ENCODE results near the gene MYOC.
"Not testable (repeated sequence)": the region's sequence is repeated elsewhere in the genome, so short reads cannot be mapped to it uniquely, and the experiment has no call there.

The MYOC gene

GRCh38 chr1:171652234-171652822, at the start of gene MYOC:
Gene MYOC (minus strand): TSS chr1:171652688. CDS start chr1:171652611, 77 bp downstream.
- DNase-seq (ENCODE audit: low read depth), result no peak
- no peak for TF ChIP-seq CTCF (IDR thresholded peaks at IDR 0.05; ENCODE audit: insufficient read depth, low read depth, low read length, missing control alignments)

DNA sequence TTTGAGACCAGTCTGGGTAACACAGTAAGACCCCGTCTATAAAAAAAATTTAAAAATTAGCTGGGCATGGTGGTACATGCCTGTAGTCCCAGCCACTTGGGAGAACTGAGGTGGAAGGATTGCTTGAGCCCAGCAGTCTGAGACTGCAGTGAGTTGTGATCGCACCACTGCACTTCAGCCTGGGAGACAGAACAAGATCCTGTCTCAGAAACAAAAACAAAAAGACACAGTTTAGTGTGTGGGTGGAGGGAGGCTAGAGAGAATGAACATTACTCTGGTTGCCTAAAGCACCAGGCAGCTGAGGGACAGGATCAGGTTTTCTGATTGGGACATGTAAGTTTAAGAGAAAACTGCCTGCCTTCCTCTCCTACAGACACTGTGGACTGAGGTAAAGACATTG, 47.0 kb upstream of the MYOC start:
- TF ChIP-seq CTCF (IDR thresholded peaks at IDR 0.05; ENCODE audit: insufficient read depth, low read depth, low read length, missing control alignments), result no peak

More at GRCh38 chr1:171652234-171652822, at the start of gene MYOC:
- H3K4me3 ChIP-seq (ENCODE audit: low read depth, low read length), result no peak within 1 kb of the TSS

DNA sequence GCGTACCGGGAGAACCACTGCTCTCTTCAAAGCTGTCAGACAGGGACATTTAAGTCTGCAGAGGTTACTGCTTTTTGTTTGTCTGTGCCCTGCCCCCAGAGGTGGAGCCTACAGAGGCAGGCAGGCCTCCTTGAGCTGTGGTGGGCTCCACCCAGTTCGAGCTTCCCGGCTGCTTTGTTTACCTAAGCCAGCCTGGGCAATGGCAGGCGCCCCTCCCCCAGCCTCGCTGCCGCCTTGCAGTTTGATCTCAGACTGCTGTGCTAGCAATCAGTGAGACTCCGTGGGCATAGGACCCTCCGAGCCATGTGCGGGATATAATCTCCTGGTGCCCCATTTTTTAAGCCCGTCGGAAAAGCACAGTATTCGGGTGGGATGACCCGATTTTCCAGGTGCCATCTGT, 43.3 kb upstream of the MYOC start:
- H3K4me3 ChIP-seq (ENCODE audit: low read depth, low read length); DNase-seq (ENCODE audit: low read depth): not testable (repeated sequence)

More for the DNA sequence above, 47.0 kb upstream of the MYOC start:
- H3K4me3 ChIP-seq (ENCODE audit: low read depth, low read length), result no peak overlapping the region
- DNase-seq (ENCODE audit: low read depth), result no peak

GRCh38 chr1:171693541-171693940, 41.1 kb upstream of the MYOC start:
- not testable (repeated sequence) for H3K4me3 ChIP-seq (ENCODE audit: low read depth, low read length); DNase-seq (ENCODE audit: low read depth)

- TF ChIP-seq CTCF (IDR thresholded peaks at IDR 0.05; ENCODE audit: insufficient read depth, low read depth, low read length, missing control alignments), result no peak
- DNase-seq (ENCODE audit: low read depth), result no peak
- H3K4me3 ChIP-seq (ENCODE audit: low read depth, low read length), result no peak overlapping the region
Observed at GRCh38 chr1:171683870-171684269, 31.4 kb upstream of the MYOC start.

DNA sequence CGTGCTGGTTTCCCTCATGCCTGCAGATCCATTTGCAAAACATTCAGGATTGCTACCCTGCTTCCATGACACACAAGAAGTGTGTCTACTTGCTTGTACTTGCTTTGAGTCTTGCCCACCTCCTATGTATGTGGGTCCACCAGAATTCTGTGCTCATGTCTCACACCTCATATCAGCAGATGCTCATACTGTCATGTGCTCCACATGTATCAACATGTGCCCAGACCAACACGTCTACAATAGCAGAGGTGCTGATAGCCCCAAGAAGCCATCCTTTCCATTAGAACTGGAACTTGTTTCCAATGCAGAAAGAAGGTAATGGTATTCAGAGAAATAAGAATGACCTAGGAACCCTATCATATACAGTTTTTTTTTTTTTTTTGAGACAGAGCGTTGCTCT, 27.9 kb upstream of the MYOC start:
- no peak overlapping the region for H3K4me3 ChIP-seq (ENCODE audit: low read depth, low read length)
- no peak for TF ChIP-seq CTCF (IDR thresholded peaks at IDR 0.05; ENCODE audit: insufficient read depth, low read depth, low read length, missing control alignments)
- DNase-seq (ENCODE audit: low read depth), result no peak

DNA sequence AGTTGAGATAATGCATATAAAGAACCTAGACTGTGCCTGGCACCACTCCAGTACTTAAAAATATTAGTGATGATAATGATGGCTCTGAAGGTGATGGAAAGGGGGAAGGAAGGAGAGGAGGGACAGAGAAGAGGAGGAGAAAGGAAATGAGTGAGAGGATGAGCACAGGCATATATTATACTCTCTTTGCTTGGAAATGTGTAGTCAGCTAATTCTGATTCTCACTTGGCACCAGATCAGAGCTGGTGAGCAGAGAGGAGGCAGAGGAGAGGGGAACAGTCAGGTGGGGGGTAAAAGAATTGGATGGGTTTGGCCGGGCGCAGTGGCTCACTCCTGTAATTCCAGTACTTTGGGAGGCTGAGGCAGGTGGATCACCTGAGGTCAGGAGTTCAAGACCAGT, 24.3 kb upstream of the MYOC start:
- no peak for TF ChIP-seq CTCF (IDR thresholded peaks at IDR 0.05; ENCODE audit: insufficient read depth, low read depth, low read length, missing control alignments)
- H3K4me3 ChIP-seq (ENCODE audit: low read depth, low read length), result no peak overlapping the region
- DNase-seq (ENCODE audit: low read depth), result no peak

Data from GM12865 (cell line).